HepG2 (cell line): Measurements from ENCODE around the gene C1orf74. TPM values are rescaled to one million over a fixed set of nuclear protein-coding genes. Genes with fewer than 3 reads are reported as not detected.

Source experiments
- ATAC-seq: fragments of 200-7000 bp; cut with Tn5 transposase; 3 replicates; pipeline ENCODE4 v1.9.1; 2020; ENCODE audit warnings: mild to moderate bottlenecking, moderate library complexity
- BruUV-seq: library from RNA; stranded (reverse); fragments of 400-500 nt; replicated peaks from 2 replicates; lab custom pipeline; 2021; lab: Mats Ljungman, UMichigan
- CTCF ChIA-PET: fragments of 300-600 bp; formaldehyde crosslinking; extraction: SDS; loops from one replicate; lab custom pipeline; 2021; ENCODE audit warnings: low total read pairs, inconsistent platforms, low intra/inter-chr PET ratio; lab: Yijun Ruan, JAX
- POLR2A ChIA-PET: fragments of 350-600 bp; sonication (Branson Sonifier 250); formaldehyde crosslinking; loops from one replicate; lab custom pipeline; 2020; ENCODE audit warnings: antibody characterized with exemption, inconsistent platforms; lab: Yijun Ruan, JAX
- DNase-seq: peaks from one replicate; pipeline ENCODE4 v3.0.0-alpha.2; 2015; ENCODE audit warnings: low spot score
- FAIRE-seq: peaks from 3 replicates; lab custom pipeline; 2011; peaks lifted over from hg19 to GRCh38; lab: Jason Lieb, UNC
- H2AFZ ChIP-seq: one replicate; pipeline ENCODE4 v1.6.1; 2011; ENCODE audit warnings: low read length, inconsistent platforms
- H3K27ac ChIP-seq: fragments of 300-600 bp; 3 replicates; pipeline ENCODE4 v1.8.0; 2011; ENCODE audit warnings: mixed run types, mild to moderate bottlenecking, mixed read lengths, low read length, inconsistent platforms; ENCODE audit not compliant: insufficient read depth; ENCODE audit errors: extremely low read length
- H3K27me3 ChIP-seq, 2 experiments: fragments of 200-600 bp in 1 of 2; 2 replicates in 1 of 2; 3 replicates in 1 of 2; pipeline versions ENCODE4 v1.6.0 to v1.8.0; 2011; ENCODE audit warnings: low read length in 2 of 2, mild to moderate bottlenecking in 2 of 2, moderate library complexity in 2 of 2, inconsistent platforms in 1 of 2; ENCODE audit not compliant: insufficient read depth in 2 of 2, control insufficient read depth in 1 of 2
- H3K36me3 ChIP-seq, 2 experiments: fragments of 200-600 bp in 1 of 2; replicated peaks in 1 of 2; 2 replicates in 1 of 2; 3 replicates in 1 of 2; pipeline versions ENCODE4 v1.5.1 to v1.8.0; 2011; ENCODE audit warnings: low read length in 2 of 2, inconsistent platforms in 1 of 2; ENCODE audit not compliant: insufficient read depth in 2 of 2, control insufficient read depth in 1 of 2
- H3K4me1 ChIP-seq: 2 replicates; pipeline ENCODE4 v1.5.1; 2012; ENCODE audit warnings: low read length, inconsistent platforms; ENCODE audit not compliant: insufficient read depth
- H3K4me2 ChIP-seq: 2 replicates; pipeline ENCODE4 v1.6.0; 2011; ENCODE audit warnings: low read depth, low read length, inconsistent platforms
- H3K4me3 ChIP-seq, 3 experiments: fragments of 200-600 bp in 1 of 3; sonication (generic), shearing (Covaris generic) in 1 of 3; replicated peaks in 1 of 3; 2 replicates each; pipeline ENCODE4 v1.5.1; 2011 to 2016; ENCODE audit warnings: low read length in 3 of 3, inconsistent platforms in 2 of 3, low read depth in 2 of 3, mild to moderate bottlenecking in 2 of 3, control low read depth in 1 of 3, mixed read lengths in 1 of 3; ENCODE audit not compliant: insufficient read depth in 1 of 3
- H3K79me2 ChIP-seq: one replicate; pipeline ENCODE4 v1.6.1; 2011; ENCODE audit warnings: low read length, inconsistent platforms; ENCODE audit not compliant: insufficient read depth
- H3K9ac ChIP-seq: 2 replicates; pipeline ENCODE4 v1.6.0; 2011; ENCODE audit warnings: mild to moderate bottlenecking, low read depth, low read length, inconsistent platforms; ENCODE audit not compliant: insufficient read depth
- H3K9me3 ChIP-seq: 2 replicates; pipeline ENCODE4 v1.5.1; 2012; ENCODE audit warnings: mild to moderate bottlenecking, low read length
- H4K20me1 ChIP-seq: 2 replicates; pipeline ENCODE4 v1.6.0; 2011; ENCODE audit warnings: inconsistent platforms, mild to moderate bottlenecking, low read length, moderate library complexity; ENCODE audit not compliant: insufficient read depth
- BORCS8-MEF2B ChIP-seq: sonication (generic); formaldehyde crosslinking; IDR thresholded peaks from 2 replicates; pipeline ENCODE4 v1.8.0; 2022; ENCODE audit warnings: mild to moderate bottlenecking, missing genetic modification reagents
- CBFB ChIP-seq: sonication (generic); formaldehyde crosslinking; IDR thresholded peaks from 2 replicates; pipeline ENCODE4 v1.4.0; 2020; ENCODE audit warnings: missing genetic modification reagents
- ELF4 ChIP-seq: sonication (generic); formaldehyde crosslinking; IDR thresholded peaks from 2 replicates; pipeline ENCODE4 v1.5.0; 2020; ENCODE audit warnings: missing genetic modification reagents, mild to moderate bottlenecking, moderate library complexity, borderline replicate concordance
- HDAC1 ChIP-seq: sonication (generic); formaldehyde crosslinking; IDR thresholded peaks from 2 replicates; pipeline ENCODE4 v1.5.1; 2020; ENCODE audit warnings: mild to moderate bottlenecking, missing genetic modification reagents
- PAF1 ChIP-seq: IDR thresholded peaks from 2 replicates; pipeline ENCODE4 v1.6.1; 2016; ENCODE audit warnings: missing genetic modification reagents, missing compliant biosample characterization
- ZFAT ChIP-seq: sonication (generic); formaldehyde crosslinking; conservative IDR thresholded peaks from 2 replicates; pipeline ENCODE4 v1.8.1; 2023; ENCODE audit warnings: missing genetic modification reagents, inconsistent platforms
- ZNF143 ChIP-seq: sonication (generic); formaldehyde crosslinking; IDR thresholded peaks from 2 replicates; pipeline ENCODE4 v1.4.0; 2020; ENCODE audit warnings: missing genetic modification reagents
- ZNF30 ChIP-seq: sonication (generic); formaldehyde crosslinking; IDR thresholded peaks from 2 replicates; pipeline ENCODE4 v1.5.0; 2020; ENCODE audit warnings: mild to moderate bottlenecking, missing genetic modification reagents
- ZNF615 ChIP-seq: sonication (generic); formaldehyde crosslinking; IDR thresholded peaks from 2 replicates; pipeline ENCODE4 v1.5.0; 2020; ENCODE audit warnings: mild to moderate bottlenecking, missing genetic modification reagents, borderline replicate concordance
- ZNF619 ChIP-seq: sonication (generic); formaldehyde crosslinking; IDR thresholded peaks from 2 replicates; pipeline ENCODE4 v1.4.0; 2020; ENCODE audit warnings: mild to moderate bottlenecking, missing genetic modification reagents
- ZNF790 ChIP-seq: sonication (generic); formaldehyde crosslinking; IDR thresholded peaks from 2 replicates; pipeline ENCODE4 v1.8.0; 2022; ENCODE audit warnings: missing genetic modification reagents, mild to moderate bottlenecking, borderline replicate concordance
- WGBS: methylation state at CpG from one replicate; pipeline ENCODE4 v1.1.6; 2017; ENCODE audit warnings: low lambda C conversion rate; 5-methylcytosine and 5-hydroxymethylcytosine counted together
- in situ Hi-C: cut with HindIII; loops from 2 replicates; pipeline ENCODE4 v1.10.0; 2017; ENCODE audit warnings: low pct_unique_long_range_greater_than_20kb; ENCODE audit not compliant: extremely low pct_ligation_motif_present
- intact Hi-C: fragments of 100-400 bp; cut with micrococcal nuclease; formaldehyde crosslinking; loops from one replicate; pipeline ENCODE4 v1.10.0; 2022; ENCODE audit not compliant: unreplicated experiment
- polyA plus RNA-seq, 8 experiments: library from polyadenylated mRNA; depleted of rRNA in 3 of 8; stranded (reverse) in 7 of 8; unstranded in 1 of 8; fragments of >200 nt; fragmentation: Illumina TruSeq in 4 of 8; extraction: Trizol in 4 of 8; gene quantifications; 2 replicates each; pipeline versions ENCODE4 v1.2.1 to v1.2.3, GENCODE V29; 2011 to 2016; ENCODE audit warnings: low read depth in 4 of 8, missing spikeins in 1 of 8, mixed read lengths in 1 of 8; ENCODE audit not compliant: insufficient read depth in 1 of 8
- total RNA-seq, 5 experiments: library from RNA; depleted of rRNA; stranded (reverse); fragments of >200 nt; fragmentation: Illumina TruSeq; extraction: Trizol; gene quantifications; 2 replicates each; pipeline ENCODE4 v1.2.3, GENCODE V29; 2016; ENCODE audit warnings: low read depth in 1 of 5
- TF ChIP-seq, protein P1 (sequence below): sonication (generic); formaldehyde crosslinking; IDR thresholded peaks from 2 replicates; pipeline ENCODE4 v1.8.1; 2023; ENCODE audit warnings: missing genetic modification reagents, inconsistent platforms, borderline replicate concordance
- TF ChIP-seq, protein P2 (sequence below): sonication (generic); formaldehyde crosslinking; conservative IDR thresholded peaks from 2 replicates; pipeline ENCODE4 v1.8.0; 2022; ENCODE audit warnings: mild to moderate bottlenecking, moderate library complexity, missing genetic modification reagents
- TF ChIP-seq, protein P3 (sequence below): sonication (generic); formaldehyde crosslinking; IDR thresholded peaks from 2 replicates; pipeline ENCODE4 v1.5.1; 2020; ENCODE audit warnings: mild to moderate bottlenecking, missing genetic modification reagents, borderline replicate concordance
- TF ChIP-seq, protein P4 (sequence below): sonication (generic); formaldehyde crosslinking; IDR thresholded peaks from 2 replicates; pipeline ENCODE4 v1.5.1; 2020; ENCODE audit warnings: missing genetic modification reagents, mild to moderate bottlenecking, borderline replicate concordance

Gene C1orf74
- total and polyA plus RNA-seq, 2 of the 13 experiments (the other 11 are each of a cell fraction or from before 2014, with no cell fraction given) = 0.33 to 0.71 TPM

DNA sequence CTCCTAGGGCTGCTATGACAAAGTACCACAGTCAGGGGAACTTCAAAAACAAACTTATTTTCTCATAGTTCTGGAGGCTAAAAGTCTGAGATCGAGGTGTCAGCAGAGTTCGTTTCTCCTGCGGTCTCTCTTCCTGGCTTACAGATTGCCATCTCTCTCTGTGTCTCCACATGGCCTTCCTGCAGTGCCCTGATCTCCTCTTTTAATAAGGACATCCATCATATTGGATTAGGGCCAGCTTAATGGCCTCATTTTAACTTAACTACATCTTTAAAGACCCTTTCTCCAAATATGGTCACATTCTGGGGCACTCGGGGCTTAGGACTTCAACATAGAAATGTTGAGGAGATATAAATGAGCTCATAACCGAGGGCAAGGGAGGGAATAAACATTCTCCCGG lies 12.2 kb downstream of the C1orf74 start:
- Histone ChIP-seq H3K4me1 (no peaks in the 10 kb centered on the region), H4K20me1 (no peaks in the 10 kb centered on the region), H3K27me3 (peaks cover 1 to 6% of the 10 kb centered on the region in 2 experiments; a peak in 2 of 5 replicates), H3K27ac (no peak overlapping the region), H3K4me2 (no peak overlapping the region), H3K9me3 (peaks cover 8% of the 10 kb centered on the region; the same call in 1 of the 2 replicates), H3K79me2 (no peaks in the 10 kb centered on the region), H3K9ac (no peak overlapping the region), H3K36me3 (no peaks in the 10 kb centered on the region), H2AFZ (no peak overlapping the region), H3K4me3 (no peak overlapping the region)
- in situ Hi-C loops = no loop called here
- no peak for FAIRE-seq
- no TSS peak for BruUV-seq
- ATAC-seq = no peak
- ChIA-PET CTCF (no interaction called here), POLR2A (no interaction called here)
- DNase-seq = no peak
- no peak for TF ChIP-seq ZNF615 (CRISPR knock-in tag)
- TF ChIP-seq ZNF30 = no peak
- TF ChIP-seq ZFAT (CRISPR knock-in tag) = no peak
- no peak for TF ChIP-seq BORCS8-MEF2B (CRISPR knock-in tag)
- TF ChIP-seq ELF4 (CRISPR knock-in tag) = no peak
- no peak for TF ChIP-seq HDAC1 (CRISPR knock-in tag)
- TF ChIP-seq, protein P1, sequence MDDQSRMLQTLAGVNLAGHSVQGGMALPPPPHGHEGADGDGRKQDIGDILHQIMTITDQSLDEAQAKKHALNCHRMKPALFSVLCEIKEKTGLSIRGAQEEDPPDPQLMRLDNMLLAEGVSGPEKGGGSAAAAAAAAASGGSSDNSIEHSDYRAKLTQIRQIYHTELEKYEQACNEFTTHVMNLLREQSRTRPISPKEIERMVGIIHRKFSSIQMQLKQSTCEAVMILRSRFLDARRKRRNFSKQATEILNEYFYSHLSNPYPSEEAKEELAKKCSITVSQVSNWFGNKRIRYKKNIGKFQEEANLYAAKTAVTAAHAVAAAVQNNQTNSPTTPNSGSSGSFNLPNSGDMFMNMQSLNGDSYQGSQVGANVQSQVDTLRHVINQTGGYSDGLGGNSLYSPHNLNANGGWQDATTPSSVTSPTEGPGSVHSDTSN (CRISPR knock-in tag) = no peak
- TF ChIP-seq, protein P2, sequence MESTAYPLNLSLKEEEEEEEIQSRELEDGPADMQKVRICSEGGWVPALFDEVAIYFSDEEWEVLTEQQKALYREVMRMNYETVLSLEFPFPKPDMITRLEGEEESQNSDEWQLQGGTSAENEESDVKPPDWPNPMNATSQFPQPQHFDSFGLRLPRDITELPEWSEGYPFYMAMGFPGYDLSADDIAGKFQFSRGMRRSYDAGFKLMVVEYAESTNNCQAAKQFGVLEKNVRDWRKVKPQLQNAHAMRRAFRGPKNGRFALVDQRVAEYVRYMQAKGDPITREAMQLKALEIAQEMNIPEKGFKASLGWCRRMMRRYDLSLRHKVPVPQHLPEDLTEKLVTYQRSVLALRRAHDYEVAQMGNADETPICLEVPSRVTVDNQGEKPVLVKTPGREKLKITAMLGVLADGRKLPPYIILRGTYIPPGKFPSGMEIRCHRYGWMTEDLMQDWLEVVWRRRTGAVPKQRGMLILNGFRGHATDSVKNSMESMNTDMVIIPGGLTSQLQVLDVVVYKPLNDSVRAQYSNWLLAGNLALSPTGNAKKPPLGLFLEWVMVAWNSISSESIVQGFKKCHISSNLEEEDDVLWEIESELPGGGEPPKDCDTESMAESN (CRISPR knock-in tag) = no peak
- no peak for TF ChIP-seq ZNF143
- TF ChIP-seq, protein P3, sequence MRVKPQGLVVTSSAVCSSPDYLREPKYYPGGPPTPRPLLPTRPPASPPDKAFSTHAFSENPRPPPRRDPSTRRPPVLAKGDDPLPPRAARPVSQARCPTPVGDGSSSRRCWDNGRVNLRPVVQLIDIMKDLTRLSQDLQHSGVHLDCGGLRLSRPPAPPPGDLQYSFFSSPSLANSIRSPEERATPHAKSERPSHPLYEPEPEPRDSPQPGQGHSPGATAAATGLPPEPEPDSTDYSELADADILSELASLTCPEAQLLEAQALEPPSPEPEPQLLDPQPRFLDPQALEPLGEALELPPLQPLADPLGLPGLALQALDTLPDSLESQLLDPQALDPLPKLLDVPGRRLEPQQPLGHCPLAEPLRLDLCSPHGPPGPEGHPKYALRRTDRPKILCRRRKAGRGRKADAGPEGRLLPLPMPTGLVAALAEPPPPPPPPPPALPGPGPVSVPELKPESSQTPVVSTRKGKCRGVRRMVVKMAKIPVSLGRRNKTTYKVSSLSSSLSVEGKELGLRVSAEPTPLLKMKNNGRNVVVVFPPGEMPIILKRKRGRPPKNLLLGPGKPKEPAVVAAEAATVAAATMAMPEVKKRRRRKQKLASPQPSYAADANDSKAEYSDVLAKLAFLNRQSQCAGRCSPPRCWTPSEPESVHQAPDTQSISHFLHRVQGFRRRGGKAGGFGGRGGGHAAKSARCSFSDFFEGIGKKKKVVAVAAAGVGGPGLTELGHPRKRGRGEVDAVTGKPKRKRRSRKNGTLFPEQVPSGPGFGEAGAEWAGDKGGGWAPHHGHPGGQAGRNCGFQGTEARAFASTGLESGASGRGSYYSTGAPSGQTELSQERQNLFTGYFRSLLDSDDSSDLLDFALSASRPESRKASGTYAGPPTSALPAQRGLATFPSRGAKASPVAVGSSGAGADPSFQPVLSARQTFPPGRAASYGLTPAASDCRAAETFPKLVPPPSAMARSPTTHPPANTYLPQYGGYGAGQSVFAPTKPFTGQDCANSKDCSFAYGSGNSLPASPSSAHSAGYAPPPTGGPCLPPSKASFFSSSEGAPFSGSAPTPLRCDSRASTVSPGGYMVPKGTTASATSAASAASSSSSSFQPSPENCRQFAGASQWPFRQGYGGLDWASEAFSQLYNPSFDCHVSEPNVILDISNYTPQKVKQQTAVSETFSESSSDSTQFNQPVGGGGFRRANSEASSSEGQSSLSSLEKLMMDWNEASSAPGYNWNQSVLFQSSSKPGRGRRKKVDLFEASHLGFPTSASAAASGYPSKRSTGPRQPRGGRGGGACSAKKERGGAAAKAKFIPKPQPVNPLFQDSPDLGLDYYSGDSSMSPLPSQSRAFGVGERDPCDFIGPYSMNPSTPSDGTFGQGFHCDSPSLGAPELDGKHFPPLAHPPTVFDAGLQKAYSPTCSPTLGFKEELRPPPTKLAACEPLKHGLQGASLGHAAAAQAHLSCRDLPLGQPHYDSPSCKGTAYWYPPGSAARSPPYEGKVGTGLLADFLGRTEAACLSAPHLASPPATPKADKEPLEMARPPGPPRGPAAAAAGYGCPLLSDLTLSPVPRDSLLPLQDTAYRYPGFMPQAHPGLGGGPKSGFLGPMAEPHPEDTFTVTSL (CRISPR knock-in tag) = no peak
- TF ChIP-seq ZNF790 (CRISPR knock-in tag) = no peak
- TF ChIP-seq ZNF619 (CRISPR knock-in tag) = no peak
- TF ChIP-seq, protein P4, sequence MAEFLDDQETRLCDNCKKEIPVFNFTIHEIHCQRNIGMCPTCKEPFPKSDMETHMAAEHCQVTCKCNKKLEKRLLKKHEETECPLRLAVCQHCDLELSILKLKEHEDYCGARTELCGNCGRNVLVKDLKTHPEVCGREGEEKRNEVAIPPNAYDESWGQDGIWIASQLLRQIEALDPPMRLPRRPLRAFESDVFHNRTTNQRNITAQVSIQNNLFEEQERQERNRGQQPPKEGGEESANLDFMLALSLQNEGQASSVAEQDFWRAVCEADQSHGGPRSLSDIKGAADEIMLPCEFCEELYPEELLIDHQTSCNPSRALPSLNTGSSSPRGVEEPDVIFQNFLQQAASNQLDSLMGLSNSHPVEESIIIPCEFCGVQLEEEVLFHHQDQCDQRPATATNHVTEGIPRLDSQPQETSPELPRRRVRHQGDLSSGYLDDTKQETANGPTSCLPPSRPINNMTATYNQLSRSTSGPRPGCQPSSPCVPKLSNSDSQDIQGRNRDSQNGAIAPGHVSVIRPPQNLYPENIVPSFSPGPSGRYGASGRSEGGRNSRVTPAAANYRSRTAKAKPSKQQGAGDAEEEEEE (CRISPR knock-in tag) = no peak
- TF ChIP-seq CBFB = no peak
- TF ChIP-seq PAF1 = no peak
- 32% methylated on average over 6 of the region's 6 CpGs for WGBS
- intact Hi-C loops = no loop called here
